Hematopoietic multipotent progenitor cell treated with erythropoietin and hydrocortisone succinate and interleukin-3 and kit ligand, for 17 days (in vitro differentiated cells): Measurements from ENCODE around the gene TEAD4.

Experiments
- DNase-seq: peaks from one replicate; pipeline ENCODE4 v3.0.0-alpha.2; 2015; ENCODE audit warnings: low spot score

TEAD4 gene

DNA sequence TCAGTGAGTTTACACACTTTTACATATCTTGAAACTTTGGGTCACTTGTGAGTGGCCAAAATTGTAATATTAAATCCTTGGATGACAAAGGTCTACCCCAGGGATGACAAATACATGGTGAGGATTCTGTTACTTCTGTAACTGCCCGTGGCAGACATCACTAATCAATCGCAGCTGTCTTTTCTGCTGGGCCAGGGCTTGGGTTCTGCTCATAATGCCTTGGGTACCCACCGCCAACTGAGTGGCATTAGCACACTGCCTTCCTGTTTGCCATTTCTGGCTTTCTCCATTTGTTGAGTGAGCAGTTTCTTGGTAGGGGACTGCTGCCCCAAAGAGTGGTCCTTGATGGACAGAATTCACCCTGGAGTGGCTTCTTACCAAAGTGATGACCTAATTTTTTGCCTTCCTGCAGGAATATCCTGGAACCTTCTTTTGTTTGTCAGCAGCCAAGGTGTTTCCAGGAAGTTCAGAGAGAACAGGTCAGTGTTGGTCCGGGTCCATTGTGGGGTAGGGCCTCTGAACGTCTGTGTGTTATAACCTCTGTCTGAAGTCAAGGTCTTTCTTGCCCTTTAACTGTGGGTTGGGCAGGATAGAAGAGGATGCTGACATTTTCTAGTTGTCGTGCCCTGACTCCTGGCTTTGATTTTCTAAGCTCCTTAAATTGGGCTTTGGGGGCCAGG, 124.2 kb downstream of the TEAD4 start:
- DNase-seq, result no peak

GRCh38 chr12:3083921-3084347, 124.7 kb downstream of the TEAD4 start:
- DNase-seq, result no peak

DNA sequence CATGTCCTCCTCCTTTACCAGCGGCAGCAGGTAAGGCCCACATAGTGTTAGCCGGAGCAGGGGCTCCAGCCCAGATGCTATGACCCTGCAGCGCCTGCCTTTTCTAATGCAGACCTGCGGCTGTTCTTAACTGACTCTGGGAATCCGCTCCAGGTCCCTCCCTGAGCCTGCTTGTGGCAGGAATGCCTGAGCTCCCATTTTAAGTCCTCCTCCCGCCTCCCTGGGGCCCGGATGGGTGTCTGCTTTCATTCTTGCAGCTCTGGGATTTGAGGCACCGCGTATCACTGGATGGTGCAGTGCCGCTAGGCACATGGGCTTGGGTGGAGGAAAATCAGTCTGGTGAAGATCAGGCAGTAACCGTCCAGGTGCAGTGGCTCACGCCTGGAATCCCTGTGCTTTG, 125.5 kb downstream of the TEAD4 start:
- DNase-seq, result no peak

GRCh38 chr12:3085341-3086139, 126.3 kb downstream of the TEAD4 start:
- DNase-seq, result no peak

GRCh38 chr12:3086211-3086610, 127.0 kb downstream of the TEAD4 start:
- no peak for DNase-seq

DNA sequence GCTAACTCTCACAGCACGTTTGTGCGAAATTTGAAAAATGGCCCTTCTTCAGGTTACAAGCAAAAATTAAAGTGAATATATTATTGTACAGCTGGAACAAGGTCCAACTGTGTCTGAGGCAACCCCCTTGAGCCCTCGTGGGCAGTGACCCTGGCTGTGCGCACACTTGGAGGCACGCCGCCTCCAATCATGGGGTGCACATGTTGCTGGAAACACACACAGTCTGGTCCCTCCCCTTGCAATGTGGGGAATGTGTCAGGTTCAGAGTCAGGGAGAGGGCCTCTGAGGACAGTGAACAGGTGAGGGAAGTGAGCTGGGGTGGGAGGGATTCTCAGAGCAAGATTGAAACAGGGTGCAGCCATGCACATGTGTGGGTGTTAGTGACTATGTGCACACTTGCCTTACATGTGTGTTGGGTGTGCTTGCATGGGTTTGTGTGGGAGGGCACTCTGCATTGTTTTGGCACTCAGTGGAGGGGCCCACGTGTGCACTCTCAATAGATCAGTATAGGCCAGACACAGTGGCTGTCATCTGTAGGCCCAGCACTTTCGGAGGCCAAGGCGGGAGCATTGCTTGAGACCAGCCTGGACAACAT, 127.6 kb downstream of the TEAD4 start:
- DNase-seq, result no peak

GRCh38 chr12:3087758-3088650, 128.8 kb downstream of the TEAD4 start:
- DNase-seq, result no peak

GRCh38 chr12:3089588-3089987, 130.4 kb downstream of the TEAD4 start:
- DNase-seq, result no peak
